Endodermal cell (in vitro differentiated cells): ENCODE data around the gene GREB1. TPM values are rescaled to one million over a fixed set of nuclear protein-coding genes. Genes with fewer than 3 reads are reported as not detected.
"Not testable (repeated sequence)": the region's sequence is repeated elsewhere in the genome, so short reads cannot be mapped to it uniquely, and the experiment has no call there.

ENCODE experiments used
- DNase-seq: peaks from one replicate; pipeline ENCODE4 v3.0.0-alpha.2; 2017
- H3K27ac ChIP-seq: 2 replicates; pipeline ENCODE4 v1.5.1; 2013; ENCODE audit warnings: mild to moderate bottlenecking, low read depth, low read length, moderate library complexity
- H3K27me3 ChIP-seq: 2 replicates; pipeline ENCODE4 v1.6.1; 2013; ENCODE audit warnings: mild to moderate bottlenecking, low read length, moderate library complexity; ENCODE audit not compliant: insufficient read depth, control insufficient read depth, poor library complexity, severe bottlenecking
- H3K36me3 ChIP-seq: 2 replicates; pipeline ENCODE4 v1.7.0; 2013; ENCODE audit warnings: mild to moderate bottlenecking, low read length, moderate library complexity; ENCODE audit not compliant: control insufficient read depth, insufficient read depth
- H3K4me1 ChIP-seq: one replicate; pipeline ENCODE4 v1.7.0; 2013; ENCODE audit warnings: low read length; ENCODE audit not compliant: control insufficient read depth, insufficient read depth
- H3K4me3 ChIP-seq: 2 replicates; pipeline ENCODE4 v1.5.1; 2013; ENCODE audit warnings: mild to moderate bottlenecking, low read length, moderate library complexity
- H3K9ac ChIP-seq: 2 replicates; pipeline ENCODE4 v1.6.1; 2013; ENCODE audit warnings: mild to moderate bottlenecking, low read length, moderate library complexity; ENCODE audit not compliant: poor library complexity, severe bottlenecking; ENCODE audit errors: extremely low read depth
- H3K9me3 ChIP-seq: 2 replicates; pipeline ENCODE4 v1.6.1; 2013; ENCODE audit warnings: mild to moderate bottlenecking, low read length, moderate library complexity; ENCODE audit not compliant: control insufficient read depth
- H3K27ac Mint-ChIP-seq: 2 replicates; pipeline ENCODE4 v1.8.0; 2020; ENCODE audit warnings: mixed read lengths
- H3K27me3 Mint-ChIP-seq: 2 replicates; pipeline ENCODE4 v1.8.0; 2021; ENCODE audit warnings: mild to moderate bottlenecking, mixed read lengths; ENCODE audit not compliant: insufficient read depth
- H3K36me3 Mint-ChIP-seq: 2 replicates; pipeline ENCODE4 v1.8.0; 2020; ENCODE audit warnings: low read depth, mixed read lengths
- H3K4me1 Mint-ChIP-seq: 2 replicates; pipeline ENCODE4 v1.8.0; 2020; ENCODE audit warnings: mixed read lengths
- H3K4me3 Mint-ChIP-seq: 2 replicates; pipeline ENCODE4 v1.8.0; 2020; ENCODE audit warnings: mild to moderate bottlenecking, moderate library complexity, mixed read lengths
- H3K9me3 Mint-ChIP-seq: 2 replicates; pipeline ENCODE4 v1.8.0; 2020; ENCODE audit warnings: mild to moderate bottlenecking, mixed read lengths
- WGBS, 2 experiments: methylation state at CpG; one replicate each; pipeline versions ENCODE4 v1.1.5 to v1.1.7; 2013; ENCODE audit warnings: missing lambda C conversion rate in 2 of 2, mixed read lengths in 1 of 2; ENCODE audit not compliant: insufficient coverage in 1 of 2, insufficient read length in 1 of 2; 5-methylcytosine and 5-hydroxymethylcytosine counted together
- total RNA-seq, 2 donors: library from RNA; stranded (reverse); fragmentation: NEBNext Ultra II Directional in 1 of 2; extraction: Animal tissue kit (Norgen Biotek cat#: 25700) in 1 of 2; gene quantifications; 2 replicates in 1 of 2; 3 replicates in 1 of 2; pipeline ENCODE4 v1.2.1, GENCODE V29; 2021
- TF ChIP-seq, protein P1 (sequence below): fragments of 200-600 bp; sonication (generic); conservative IDR thresholded peaks from 2 replicates; pipeline ENCODE4 v1.5.0; 2021; ENCODE audit warnings: antibody characterized with exemption, mild to moderate bottlenecking

The GREB1 gene
- total RNA-seq, 2 donors from 2014 or later = 86.4 to 106 TPM

DNA sequence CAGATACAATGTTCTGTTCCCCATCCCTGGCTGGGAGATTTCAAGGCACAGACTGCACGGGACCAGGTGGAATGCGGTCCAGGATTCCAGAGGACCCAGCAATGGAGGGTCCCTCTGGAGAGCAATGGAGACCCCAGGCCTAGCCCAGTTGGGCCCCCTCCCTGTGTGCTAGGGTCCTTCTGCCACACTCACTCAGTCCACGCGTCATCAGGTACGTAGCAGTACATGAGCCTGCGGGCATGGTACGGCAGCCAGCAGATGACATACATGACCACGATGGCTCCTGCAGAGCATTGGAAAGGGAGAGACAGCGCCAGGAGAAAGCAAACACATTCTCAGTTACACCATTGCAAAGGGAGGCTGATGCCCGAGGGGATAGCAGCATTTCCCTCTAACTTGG is 126.0 kb downstream of the GREB1 start:
- Mint-ChIP-seq H3K9me3 (peaks cover 12% of the 10 kb centered on the region), H3K4me3 (no peak overlapping the region), H3K27me3 (peaks cover 10% of the 10 kb centered on the region), H3K4me1 (no peaks in the 10 kb centered on the region), H3K27ac (no peak overlapping the region), H3K36me3 (no peaks in the 10 kb centered on the region)
- Histone ChIP-seq H3K4me3 (no peak overlapping the region), H3K36me3 (no peaks in the 10 kb centered on the region), H3K9ac (no peak overlapping the region), H3K27ac (no peak overlapping the region), H3K9me3 (no peaks in the 10 kb centered on the region), H3K27me3 (no peaks in the 10 kb centered on the region), H3K4me1 (no peaks in the 10 kb centered on the region)
- no peak for DNase-seq
- TF ChIP-seq, protein P1, sequence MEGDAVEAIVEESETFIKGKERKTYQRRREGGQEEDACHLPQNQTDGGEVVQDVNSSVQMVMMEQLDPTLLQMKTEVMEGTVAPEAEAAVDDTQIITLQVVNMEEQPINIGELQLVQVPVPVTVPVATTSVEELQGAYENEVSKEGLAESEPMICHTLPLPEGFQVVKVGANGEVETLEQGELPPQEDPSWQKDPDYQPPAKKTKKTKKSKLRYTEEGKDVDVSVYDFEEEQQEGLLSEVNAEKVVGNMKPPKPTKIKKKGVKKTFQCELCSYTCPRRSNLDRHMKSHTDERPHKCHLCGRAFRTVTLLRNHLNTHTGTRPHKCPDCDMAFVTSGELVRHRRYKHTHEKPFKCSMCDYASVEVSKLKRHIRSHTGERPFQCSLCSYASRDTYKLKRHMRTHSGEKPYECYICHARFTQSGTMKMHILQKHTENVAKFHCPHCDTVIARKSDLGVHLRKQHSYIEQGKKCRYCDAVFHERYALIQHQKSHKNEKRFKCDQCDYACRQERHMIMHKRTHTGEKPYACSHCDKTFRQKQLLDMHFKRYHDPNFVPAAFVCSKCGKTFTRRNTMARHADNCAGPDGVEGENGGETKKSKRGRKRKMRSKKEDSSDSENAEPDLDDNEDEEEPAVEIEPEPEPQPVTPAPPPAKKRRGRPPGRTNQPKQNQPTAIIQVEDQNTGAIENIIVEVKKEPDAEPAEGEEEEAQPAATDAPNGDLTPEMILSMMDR = no peak
- WGBS, 2 experiments = 91 to 95% methylated on average over 9 to 10 of the region's 10 CpGs

DNA sequence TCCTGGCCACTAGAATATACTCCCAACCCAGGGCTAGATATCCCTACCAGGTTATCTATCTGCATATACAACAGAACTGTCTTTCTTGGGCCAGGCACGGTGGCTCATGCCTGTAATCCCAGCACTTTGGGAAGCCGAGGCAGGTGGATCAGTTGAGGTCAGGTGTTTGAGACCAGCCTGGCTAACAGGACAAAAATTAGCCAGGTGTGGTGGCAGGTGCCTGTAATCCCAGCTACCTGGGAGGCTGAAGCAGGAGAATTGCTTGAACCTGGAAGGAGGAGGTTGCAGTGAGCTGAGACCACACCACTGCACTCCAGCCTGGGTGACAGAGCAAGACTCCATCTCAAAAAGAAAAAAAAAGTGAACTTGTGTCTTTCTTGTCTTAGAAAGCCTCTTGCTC is 126.6 kb downstream of the GREB1 start:
- not testable (repeated sequence) for H3K36me3 ChIP-seq, H3K4me3 Mint-ChIP-seq, H3K36me3 Mint-ChIP-seq, H3K27me3 ChIP-seq, H3K4me1 ChIP-seq, H3K27ac Mint-ChIP-seq, H3K27me3 Mint-ChIP-seq, H3K27ac ChIP-seq, H3K9me3 ChIP-seq, H3K9ac ChIP-seq, H3K4me1 Mint-ChIP-seq, H3K4me3 ChIP-seq, DNase-seq
- 91 to 100% methylated on average over 2 of the region's 2 CpGs for WGBS, 2 experiments
- peaks cover 12% of the 10 kb centered on the region for H3K9me3 Mint-ChIP-seq

DNA sequence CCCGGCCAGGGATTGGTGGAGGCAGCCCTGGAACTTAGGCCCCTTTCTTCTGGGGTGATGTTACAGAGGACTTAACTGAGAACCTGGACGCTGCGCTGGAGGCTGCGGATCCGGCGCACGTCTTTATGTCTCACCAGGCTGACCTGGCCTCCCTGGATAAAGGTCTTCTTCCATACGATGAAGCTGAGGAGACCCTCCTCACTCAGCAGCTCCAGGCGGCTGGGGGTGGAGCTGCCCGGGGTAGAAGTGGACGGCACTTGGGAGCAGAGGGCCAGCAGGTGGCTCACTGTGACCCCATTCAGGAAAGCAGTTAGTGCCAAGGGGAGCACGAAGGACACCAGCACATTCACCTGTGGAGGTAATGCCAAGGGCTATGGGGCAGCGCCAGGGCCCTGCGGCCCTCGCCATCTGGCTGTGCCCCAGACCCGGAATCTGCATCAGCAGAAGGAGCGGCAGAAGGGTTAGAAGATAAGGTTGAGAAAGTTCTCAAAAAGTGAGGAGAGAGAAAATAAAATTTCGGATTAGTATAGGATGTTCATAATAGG is 128.1 kb downstream of the GREB1 start:
- H3K9me3 Mint-ChIP-seq = peaks cover 12% of the 10 kb centered on the region
- peaks cover 13% of the 10 kb centered on the region for H3K27me3 Mint-ChIP-seq

More for the DNA sequence above, 128.1 kb downstream of the GREB1 start:
- Mint-ChIP-seq H3K36me3 (no peaks in the 10 kb centered on the region), H3K4me3 (no peak overlapping the region), H3K27ac (no peak overlapping the region), H3K4me1 (no peaks in the 10 kb centered on the region)
- no peaks in the 10 kb centered on the region for H3K9me3 ChIP-seq
- no peaks in the 10 kb centered on the region for H3K27me3 ChIP-seq
- no peak overlapping the region for H3K9ac ChIP-seq
- H3K36me3 ChIP-seq = no peaks in the 10 kb centered on the region
- DNase-seq = no peak
- no peak overlapping the region for H3K27ac ChIP-seq
- 91 to 95% methylated on average over 15 to 18 of the region's 18 CpGs for WGBS, 2 experiments
- no peaks in the 10 kb centered on the region for H3K4me1 ChIP-seq
- TF ChIP-seq, protein P1 = no peak
- no peak overlapping the region for H3K4me3 ChIP-seq
